GM06990 (cell line): ENCODE measurements around the gene NXPH1.

Experiments
- DNase-seq: peaks from one replicate; pipeline ENCODE4 v3.0.0-alpha.2; 2011; ENCODE audit not compliant: insufficient read length; ENCODE audit errors: extremely low read depth
- H3K27me3 ChIP-seq: replicated peaks from 2 replicates; pipeline ENCODE4 v1.6.0; 2011; ENCODE audit warnings: low read length; ENCODE audit not compliant: control insufficient read depth, insufficient read depth
- H3K36me3 ChIP-seq: 2 replicates; pipeline ENCODE4 v1.5.1; 2011; ENCODE audit warnings: low read length; ENCODE audit not compliant: control insufficient read depth, insufficient read depth
- H3K4me3 ChIP-seq: replicated peaks from 2 replicates; pipeline ENCODE4 v1.5.1; 2011; ENCODE audit warnings: low read depth, mild to moderate bottlenecking, control low read depth, low read length
- CTCF ChIP-seq: IDR thresholded peaks from 2 replicates; pipeline ENCODE4 v1.5.1; 2011; ENCODE audit warnings: low read length, control low read depth, mild to moderate bottlenecking, inconsistent platforms; ENCODE audit not compliant: insufficient read depth, poor library complexity, severe bottlenecking

Gene NXPH1

GRCh38 chr7:8515640-8516185, 82.3 kb downstream of the NXPH1 start:
- DNase-seq, result no peak
- Histone ChIP-seq H3K4me3 (no peak overlapping the region), H3K27me3 (no peaks in the 10 kb centered on the region; the same call in 1 of the 2 replicates), H3K36me3 (no peaks in the 10 kb centered on the region)
- no peak for TF ChIP-seq CTCF

DNA sequence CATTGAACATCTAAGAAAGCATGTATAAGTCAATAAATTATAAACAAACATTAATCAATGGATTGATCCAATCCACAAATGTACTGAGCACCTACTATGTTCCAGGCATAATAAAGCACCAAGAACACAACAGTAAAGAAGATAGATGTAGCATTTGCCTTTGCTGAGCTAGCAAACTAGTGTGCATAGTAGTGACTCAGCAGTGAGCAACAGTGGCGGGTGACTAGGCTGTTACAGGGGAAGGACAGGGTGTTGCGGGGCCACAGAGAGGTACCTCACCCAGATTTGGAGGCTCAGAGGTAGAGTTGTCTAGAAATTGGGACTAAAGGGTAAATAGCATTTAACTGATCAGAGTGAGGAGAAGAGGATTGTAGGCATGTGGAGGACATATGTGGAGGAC, 83.6 kb downstream of the NXPH1 start:
- no peak for TF ChIP-seq CTCF
- no peak overlapping the region for H3K4me3 ChIP-seq
- DNase-seq, result no peak
- H3K36me3 ChIP-seq, result no peaks in the 10 kb centered on the region
- no peaks in the 10 kb centered on the region for H3K27me3 ChIP-seq

DNA sequence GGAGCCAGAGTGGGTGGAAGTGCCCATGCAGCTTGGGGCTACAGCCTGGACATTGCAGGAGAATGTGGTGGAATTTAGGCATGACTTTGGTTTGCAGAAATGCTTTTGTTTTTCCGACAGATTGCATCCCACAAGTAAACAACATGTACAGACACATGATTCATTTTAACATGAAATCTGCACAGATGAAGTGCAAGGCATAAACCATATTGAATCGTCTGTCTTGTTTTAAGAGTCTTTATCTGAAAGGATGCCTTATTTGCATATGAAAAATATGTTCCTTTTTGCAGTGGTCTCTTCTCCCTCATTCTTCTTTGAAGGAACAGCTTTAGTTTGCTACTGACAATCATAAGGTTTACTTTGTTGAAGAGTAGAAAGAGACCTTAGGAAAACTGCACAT, 94.9 kb downstream of the NXPH1 start:
- H3K36me3 ChIP-seq, result no peaks in the 10 kb centered on the region
- TF ChIP-seq CTCF, result no peak
- DNase-seq, result no peak
- H3K27me3 ChIP-seq, result no peaks in the 10 kb centered on the region; the same call in 1 of the 2 replicates
- no peak overlapping the region for H3K4me3 ChIP-seq

DNA sequence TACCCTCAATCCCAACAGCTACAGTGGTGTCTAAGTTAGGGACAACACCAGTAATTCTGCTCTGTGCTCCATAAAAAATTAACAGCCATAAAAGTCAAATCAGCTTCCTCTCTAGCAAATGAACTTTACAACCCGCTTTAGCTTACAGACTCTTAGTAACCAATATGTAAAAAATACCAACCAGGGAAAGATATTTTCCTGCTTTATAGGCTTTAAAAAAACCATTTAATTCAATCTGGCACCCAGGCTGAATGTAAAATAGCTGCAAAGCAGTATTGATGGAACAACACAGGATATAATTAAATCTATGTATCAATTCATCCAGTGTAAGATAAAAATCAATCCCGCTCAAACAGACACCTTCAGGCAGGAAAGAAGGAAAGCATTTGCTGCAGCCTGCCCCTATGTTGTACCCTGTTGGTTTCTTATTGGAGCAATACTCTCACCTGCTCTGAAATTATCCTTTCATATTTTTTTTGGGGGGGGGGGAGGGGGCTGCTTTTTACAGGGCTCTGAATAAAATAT, 98.6 kb downstream of the NXPH1 start:
- no peaks in the 10 kb centered on the region for H3K36me3 ChIP-seq
- no peak for TF ChIP-seq CTCF

GRCh38 chr7:8536431-8536830, 103.0 kb downstream of the NXPH1 start:
- Histone ChIP-seq H3K36me3 (no peaks in the 10 kb centered on the region), H3K27me3 (no peaks in the 10 kb centered on the region), H3K4me3 (no peak overlapping the region)
- TF ChIP-seq CTCF, result no peak
- no peak for DNase-seq

More for the DNA sequence above, 98.6 kb downstream of the NXPH1 start:
- no peak overlapping the region for H3K4me3 ChIP-seq
- no peaks in the 10 kb centered on the region for H3K27me3 ChIP-seq
- DNase-seq, result no peak

DNA sequence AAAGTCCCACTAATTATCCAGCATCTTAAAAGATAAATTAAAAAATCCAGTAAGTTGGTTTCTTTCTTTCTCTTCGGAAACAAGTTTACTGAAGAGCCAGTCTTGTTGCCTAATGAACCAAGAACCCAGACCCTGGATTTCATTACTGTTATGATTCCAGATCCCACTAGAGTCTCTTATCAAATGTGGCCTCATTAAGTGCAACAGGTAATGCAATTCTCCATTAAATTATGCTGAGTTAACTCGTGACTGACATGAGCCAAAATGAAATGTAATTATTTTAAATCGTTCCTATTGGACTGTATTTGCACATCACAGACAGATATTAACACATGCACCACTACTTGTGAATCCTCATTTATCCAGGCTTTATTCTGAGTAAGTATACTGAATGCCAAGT, 115.6 kb downstream of the NXPH1 start:
- no peaks in the 10 kb centered on the region for H3K27me3 ChIP-seq
- TF ChIP-seq CTCF, result no peak
- no peaks in the 10 kb centered on the region for H3K36me3 ChIP-seq
- H3K4me3 ChIP-seq, result no peak overlapping the region
- DNase-seq, result no peak
